SK-N-SH (cell line): ENCODE measurements around the gene PCDHGA4. TPM values are rescaled to one million over a fixed set of nuclear protein-coding genes. Genes with fewer than 3 reads are reported as not detected.

Experiments used
- CTCF ChIA-PET: fragments of 300-600, 350-600 bp; formaldehyde crosslinking; extraction: SDS; loops from one replicate; lab custom pipeline; 2021; lab: Yijun Ruan, JAX
- POLR2A ChIA-PET: fragments of 350-600 bp; sonication (Branson Sonifier 250); formaldehyde crosslinking; extraction: SDS; loops from one replicate; lab custom pipeline; 2020; ENCODE audit warnings: antibody characterized with exemption, inconsistent platforms; lab: Yijun Ruan, JAX
- DNase-seq: peaks from one replicate; pipeline ENCODE4 v3.0.0; 2012
- H2AFZ ChIP-seq: fragments of 200-600 bp; sonication (generic); 2 replicates; pipeline ENCODE4 v1.8.1; 2016; ENCODE audit warnings: antibody characterized with exemption, mild to moderate bottlenecking, low read depth
- H3F3A ChIP-seq: fragments of 200-600 bp; sonication (generic); replicated peaks from 2 replicates; pipeline ENCODE3; 2016; ENCODE audit warnings: antibody characterized with exemption, mild to moderate bottlenecking; ENCODE audit not compliant: insufficient read depth
- H3K27ac ChIP-seq, 2 experiments: fragments of 200-500 bp in 1 of 2; fragments of 200-600 bp in 1 of 2; sonication (Bioruptor generic) in 1 of 2; sonication (generic), shearing (Covaris generic) in 1 of 2; 2 replicates each; pipeline versions ENCODE4 v1.5.1 to v1.6.1; 2014 to 2016; ENCODE audit warnings: low read depth in 2 of 2, inconsistent platforms in 1 of 2, low read length in 1 of 2, mild to moderate bottlenecking in 1 of 2, mixed read lengths in 1 of 2
- H3K27me3 ChIP-seq: fragments of 200-600 bp; sonication (generic), shearing (Covaris generic); 2 replicates; pipeline ENCODE4 v1.6.1; 2016; ENCODE audit warnings: mixed run types; ENCODE audit not compliant: insufficient read depth
- H3K36me3 ChIP-seq, 2 experiments: fragments of 200-500 bp in 1 of 2; fragments of 200-600 bp in 1 of 2; sonication (Bioruptor generic) in 1 of 2; sonication (generic) in 1 of 2; replicated peaks in 1 of 2; 2 replicates each; pipeline versions ENCODE3 to v1.5.1; 2014 to 2016; ENCODE audit warnings: low read length in 1 of 2, mild to moderate bottlenecking in 1 of 2; ENCODE audit not compliant: insufficient read depth in 2 of 2, control insufficient read depth in 1 of 2
- H3K4me1 ChIP-seq, 2 experiments: fragments of 200-500 bp in 1 of 2; fragments of 200-600 bp in 1 of 2; sonication (Bioruptor generic) in 1 of 2; sonication (generic), shearing (Covaris generic) in 1 of 2; 2 replicates each; pipeline versions ENCODE4 v1.5.1 to v1.6.1; 2014 to 2016; ENCODE audit warnings: low read depth in 1 of 2, low read length in 1 of 2, mixed run types in 1 of 2; ENCODE audit not compliant: insufficient read depth in 2 of 2, control insufficient read depth in 1 of 2
- H3K4me2 ChIP-seq: fragments of 200-600 bp; sonication (generic), shearing (Covaris generic); 2 replicates; pipeline ENCODE4 v1.6.1; 2017; ENCODE audit warnings: mixed run types
- H3K4me3 ChIP-seq, 2 experiments: fragments of 200-500 bp in 1 of 2; fragments of 200-600 bp in 1 of 2; sonication (Bioruptor generic) in 1 of 2; sonication (generic), shearing (Covaris generic) in 1 of 2; 2 replicates each; pipeline versions ENCODE4 v1.5.1 to v1.8.1; 2014 to 2016; ENCODE audit warnings: low read depth in 2 of 2, inconsistent platforms in 1 of 2, low read length in 1 of 2, mild to moderate bottlenecking in 1 of 2, mixed read lengths in 1 of 2, moderate library complexity in 1 of 2
- H3K79me2 ChIP-seq: fragments of 200-600 bp; sonication (generic); 2 replicates; pipeline ENCODE4 v1.8.1; 2017; ENCODE audit warnings: mild to moderate bottlenecking; ENCODE audit not compliant: insufficient read depth
- H3K9ac ChIP-seq: fragments of 200-600 bp; sonication (generic); 2 replicates; pipeline ENCODE4 v1.6.1; 2017; ENCODE audit warnings: mixed run types
- H3K9me2 ChIP-seq: fragments of 200-600 bp; sonication (generic); 2 replicates; pipeline ENCODE4 v1.6.1; 2017; ENCODE audit warnings: mixed run types
- H3K9me3 ChIP-seq: fragments of 200-600 bp; sonication (generic); 2 replicates; pipeline ENCODE4 v1.6.1; 2017; ENCODE audit warnings: mixed run types, mild to moderate bottlenecking, moderate library complexity
- H4K20me1 ChIP-seq: fragments of 200-600 bp; sonication (generic); 2 replicates; pipeline ENCODE4 v1.6.1; 2017; ENCODE audit warnings: mild to moderate bottlenecking, mixed run types; ENCODE audit not compliant: insufficient read depth
- GABPA ChIP-seq: IDR thresholded peaks from 2 replicates; pipeline ENCODE4 v1.4.0; 2012; ENCODE audit warnings: low read depth, mild to moderate bottlenecking
- GATA2 ChIP-seq: sonication (generic); formaldehyde crosslinking; IDR thresholded peaks from 2 replicates; pipeline ENCODE4 v1.5.0; 2020; ENCODE audit warnings: mild to moderate bottlenecking, missing genetic modification reagents
- MEF2A ChIP-seq: IDR thresholded peaks from 2 replicates; pipeline ENCODE4 v1.4.0; 2012; ENCODE audit warnings: low read depth, borderline replicate concordance
- NFIC ChIP-seq: IDR thresholded peaks from 2 replicates; pipeline ENCODE4 v1.4.0; 2012; ENCODE audit warnings: borderline replicate concordance
- RFX5 ChIP-seq: IDR thresholded peaks from 2 replicates; pipeline ENCODE4 v1.6.1; 2012; ENCODE audit warnings: mild to moderate bottlenecking, improper control_type of control experiment, low read length
- TAF1 ChIP-seq: IDR thresholded peaks from 2 replicates; pipeline ENCODE4 v1.6.1; 2012; ENCODE audit warnings: low read depth, mild to moderate bottlenecking, low read length, moderate library complexity, borderline replicate concordance
- TCF12 ChIP-seq: IDR thresholded peaks from 2 replicates; pipeline ENCODE4 v1.4.0; 2012
- TEAD4 ChIP-seq: IDR thresholded peaks from 2 replicates; pipeline ENCODE4 v1.4.0; 2012; ENCODE audit warnings: mild to moderate bottlenecking, borderline replicate concordance; ENCODE audit not compliant: insufficient read depth
- WGBS: methylation state at CpG from one replicate; pipeline ENCODE4 v1.1.6; 2017; ENCODE audit warnings: low lambda C conversion rate; 5-methylcytosine and 5-hydroxymethylcytosine counted together
- polyA plus RNA-seq, 3 experiments: library from polyadenylated mRNA; depleted of rRNA; stranded (reverse); fragments of >200 nt; gene quantifications; 2 replicates each; pipeline ENCODE4 v1.2.3, GENCODE V29; 2012
- TF ChIP-seq, protein P1 (sequence below): fragments of 150-350 bp; IDR thresholded peaks from 2 replicates; pipeline ENCODE4 v1.6.1; 2017; ENCODE audit warnings: antibody characterized with exemption, low read length, low read depth, borderline replicate concordance
- TF ChIP-seq, protein P2 (sequence below): IDR thresholded peaks from 2 replicates; pipeline ENCODE4 v1.4.0; 2012; ENCODE audit warnings: low read depth
- TF ChIP-seq, protein P3 (sequence below): IDR thresholded peaks from 2 replicates; pipeline ENCODE4 v1.4.0; 2012; ENCODE audit warnings: low read depth, borderline replicate concordance
- TF ChIP-seq, protein P4 (sequence below): IDR thresholded peaks from 2 replicates; pipeline ENCODE4 v1.4.0; 2012; ENCODE audit warnings: low read depth, borderline replicate concordance
- TF ChIP-seq, protein P5 (sequence below): fragments of 150-350 bp; IDR thresholded peaks from 2 replicates; pipeline ENCODE4 v1.6.1; 2016; ENCODE audit warnings: mild to moderate bottlenecking, low read depth, low read length

The PCDHGA4 gene
- polyA plus RNA-seq, 1 of the 3 experiments (the other 2 are of a cell fraction), result 2.2 TPM

DNA sequence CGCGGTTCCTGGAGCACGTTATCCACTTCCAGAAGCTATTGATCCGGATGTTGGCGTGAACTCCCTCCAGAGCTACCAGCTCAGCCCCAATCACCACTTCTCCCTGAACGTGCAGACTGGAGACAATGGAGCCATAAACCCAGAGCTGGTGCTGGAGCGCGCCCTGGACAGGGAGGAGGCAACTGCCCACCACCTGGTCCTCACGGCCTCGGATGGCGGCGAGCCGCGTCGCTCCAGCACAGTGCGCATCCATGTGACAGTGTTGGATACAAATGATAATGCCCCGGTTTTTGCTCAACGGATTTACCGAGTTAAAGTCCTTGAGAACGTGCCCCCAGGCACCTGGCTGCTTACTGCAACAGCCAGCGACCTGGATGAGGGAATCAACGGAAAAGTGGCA is 48.6 kb downstream of the PCDHGA4 start:
- H2AFZ ChIP-seq, result no peak overlapping the region
- ChIA-PET CTCF (no interaction called here), POLR2A (no interaction called here)
- no peaks in the 10 kb centered on the region for H4K20me1 ChIP-seq
- H3K9me2 ChIP-seq, result no peaks in the 10 kb centered on the region
- no peaks in the 10 kb centered on the region for H3K27me3 ChIP-seq
- no peak overlapping the region for H3K4me2 ChIP-seq
- WGBS, result 79% methylated on average over 22 of the region's 22 CpGs
- no peaks in the 10 kb centered on the region for H3K4me1 ChIP-seq
- peaks cover 0 to 9% of the 10 kb centered on the region in 2 experiments for H3K36me3 ChIP-seq
- H3F3A ChIP-seq, result no peaks in the 10 kb centered on the region
- H3K27ac ChIP-seq, result no peak overlapping the region
- H3K79me2 ChIP-seq, result no peaks in the 10 kb centered on the region
- H3K9ac ChIP-seq, result no peak overlapping the region
- TF ChIP-seq TEAD4 (no peak), NFIC (no peak), TCF12 (no peak), TAF1 (no peak), RFX5 (no peak), GABPA (no peak), GATA2 (CRISPR knock-in tag) (no peak), MEF2A (no peak)
- TF ChIP-seq, protein P1, sequence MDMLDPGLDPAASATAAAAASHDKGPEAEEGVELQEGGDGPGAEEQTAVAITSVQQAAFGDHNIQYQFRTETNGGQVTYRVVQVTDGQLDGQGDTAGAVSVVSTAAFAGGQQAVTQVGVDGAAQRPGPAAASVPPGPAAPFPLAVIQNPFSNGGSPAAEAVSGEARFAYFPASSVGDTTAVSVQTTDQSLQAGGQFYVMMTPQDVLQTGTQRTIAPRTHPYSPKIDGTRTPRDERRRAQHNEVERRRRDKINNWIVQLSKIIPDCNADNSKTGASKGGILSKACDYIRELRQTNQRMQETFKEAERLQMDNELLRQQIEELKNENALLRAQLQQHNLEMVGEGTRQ, result no peak
- TF ChIP-seq, protein P2, sequence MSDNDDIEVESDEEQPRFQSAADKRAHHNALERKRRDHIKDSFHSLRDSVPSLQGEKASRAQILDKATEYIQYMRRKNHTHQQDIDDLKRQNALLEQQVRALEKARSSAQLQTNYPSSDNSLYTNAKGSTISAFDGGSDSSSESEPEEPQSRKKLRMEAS, result no peak
- TF ChIP-seq, protein P3, sequence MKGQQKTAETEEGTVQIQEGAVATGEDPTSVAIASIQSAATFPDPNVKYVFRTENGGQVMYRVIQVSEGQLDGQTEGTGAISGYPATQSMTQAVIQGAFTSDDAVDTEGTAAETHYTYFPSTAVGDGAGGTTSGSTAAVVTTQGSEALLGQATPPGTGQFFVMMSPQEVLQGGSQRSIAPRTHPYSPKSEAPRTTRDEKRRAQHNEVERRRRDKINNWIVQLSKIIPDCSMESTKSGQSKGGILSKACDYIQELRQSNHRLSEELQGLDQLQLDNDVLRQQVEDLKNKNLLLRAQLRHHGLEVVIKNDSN, result no peak
- TF ChIP-seq, protein P4, sequence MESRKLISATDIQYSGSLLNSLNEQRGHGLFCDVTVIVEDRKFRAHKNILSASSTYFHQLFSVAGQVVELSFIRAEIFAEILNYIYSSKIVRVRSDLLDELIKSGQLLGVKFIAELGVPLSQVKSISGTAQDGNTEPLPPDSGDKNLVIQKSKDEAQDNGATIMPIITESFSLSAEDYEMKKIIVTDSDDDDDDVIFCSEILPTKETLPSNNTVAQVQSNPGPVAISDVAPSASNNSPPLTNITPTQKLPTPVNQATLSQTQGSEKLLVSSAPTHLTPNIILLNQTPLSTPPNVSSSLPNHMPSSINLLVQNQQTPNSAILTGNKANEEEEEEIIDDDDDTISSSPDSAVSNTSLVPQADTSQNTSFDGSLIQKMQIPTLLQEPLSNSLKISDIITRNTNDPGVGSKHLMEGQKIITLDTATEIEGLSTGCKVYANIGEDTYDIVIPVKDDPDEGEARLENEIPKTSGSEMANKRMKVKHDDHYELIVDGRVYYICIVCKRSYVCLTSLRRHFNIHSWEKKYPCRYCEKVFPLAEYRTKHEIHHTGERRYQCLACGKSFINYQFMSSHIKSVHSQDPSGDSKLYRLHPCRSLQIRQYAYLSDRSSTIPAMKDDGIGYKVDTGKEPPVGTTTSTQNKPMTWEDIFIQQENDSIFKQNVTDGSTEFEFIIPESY, result no peak
- TF ChIP-seq, protein P5, sequence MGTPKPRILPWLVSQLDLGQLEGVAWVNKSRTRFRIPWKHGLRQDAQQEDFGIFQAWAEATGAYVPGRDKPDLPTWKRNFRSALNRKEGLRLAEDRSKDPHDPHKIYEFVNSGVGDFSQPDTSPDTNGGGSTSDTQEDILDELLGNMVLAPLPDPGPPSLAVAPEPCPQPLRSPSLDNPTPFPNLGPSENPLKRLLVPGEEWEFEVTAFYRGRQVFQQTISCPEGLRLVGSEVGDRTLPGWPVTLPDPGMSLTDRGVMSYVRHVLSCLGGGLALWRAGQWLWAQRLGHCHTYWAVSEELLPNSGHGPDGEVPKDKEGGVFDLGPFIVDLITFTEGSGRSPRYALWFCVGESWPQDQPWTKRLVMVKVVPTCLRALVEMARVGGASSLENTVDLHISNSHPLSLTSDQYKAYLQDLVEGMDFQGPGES, result no peak
- no peak overlapping the region; a peak in 1 of 4 replicates for H3K4me3 ChIP-seq
- peaks cover 7% of the 10 kb centered on the region for H3K9me3 ChIP-seq
- no peak for DNase-seq

Other genes starting within 250 kb of the PCDHGA4 start
- gene PCDHB4, start 233.2 kb upstream of the PCDHGA4 start, polyA plus RNA-seq (2012; rRNA removed), result 0.36 and 0.51 TPM in 2 replicates
- gene PCDHB5, start 219.8 kb upstream of the PCDHGA4 start, polyA plus RNA-seq (2012; rRNA removed), result 0.08 and 0.10 TPM in 2 replicates
- gene PCDHB6, start 205.0 kb upstream of the PCDHGA4 start, polyA plus RNA-seq (2012; rRNA removed), result 3.9 and 5.0 TPM in 2 replicates
- 1.5 and 1.7 TPM in 2 replicates for gene PCDHB7, start 182.4 kb upstream of the PCDHGA4 start, polyA plus RNA-seq (2012; rRNA removed)
- 3.0 and 3.4 TPM in 2 replicates for gene PCDHB8, start 177.2 kb upstream of the PCDHGA4 start, polyA plus RNA-seq (2012; rRNA removed)
- 2.3 and 2.7 TPM in 2 replicates for gene PCDHB16, start 172.6 kb upstream of the PCDHGA4 start, polyA plus RNA-seq (2012; rRNA removed)
- 1.4 and 2.4 TPM in 2 replicates for gene PCDHB9, start 167.9 kb upstream of the PCDHGA4 start, polyA plus RNA-seq (2012; rRNA removed)
- gene PCDHB10, start 162.7 kb upstream of the PCDHGA4 start, polyA plus RNA-seq (2012; rRNA removed), result 1.4 and 1.5 TPM in 2 replicates
- 0.41 and 0.61 TPM in 2 replicates for gene PCDHB11, start 155.4 kb upstream of the PCDHGA4 start, polyA plus RNA-seq (2012; rRNA removed)
- gene PCDHB12, start 146.3 kb upstream of the PCDHGA4 start, polyA plus RNA-seq (2012; rRNA removed), result 1.9 and 2.0 TPM in 2 replicates
- gene PCDHB13, start 141.1 kb upstream of the PCDHGA4 start, polyA plus RNA-seq (2012; rRNA removed), result 0.85 and 0.88 TPM in 2 replicates
- gene PCDHB14, start 131.7 kb upstream of the PCDHGA4 start, polyA plus RNA-seq (2012; rRNA removed), result 9.7 and 10.6 TPM in 2 replicates
- 0.99 and 1.3 TPM in 2 replicates for gene PCDHB15, start 109.6 kb upstream of the PCDHGA4 start, polyA plus RNA-seq (2012; rRNA removed)
- not detected in 2 replicates for gene SLC25A2, start 51.0 kb upstream of the PCDHGA4 start, polyA plus RNA-seq (2012; rRNA removed)
- 30.6 and 38.7 TPM in 2 replicates for gene TAF7, start 34.2 kb upstream of the PCDHGA4 start, polyA plus RNA-seq (2012; rRNA removed)
- gene PCDHGA1, start 24.5 kb upstream of the PCDHGA4 start, polyA plus RNA-seq (2012; rRNA removed), result 1.2 and 1.6 TPM in 2 replicates
- 1.4 and 1.5 TPM in 2 replicates for gene PCDHGA2, start 16.3 kb upstream of the PCDHGA4 start, polyA plus RNA-seq (2012; rRNA removed)
- 0.33 and 0.45 TPM in 2 replicates for gene PCDHGA3, start 11.2 kb upstream of the PCDHGA4 start, polyA plus RNA-seq (2012; rRNA removed)
- gene PCDHGB1, start 4.9 kb upstream of the PCDHGA4 start, polyA plus RNA-seq (2012; rRNA removed), result 0.63 and 0.77 TPM in 2 replicates
- gene PCDHGB2, start 5.0 kb downstream of the PCDHGA4 start, polyA plus RNA-seq (2012; rRNA removed), result 3.7 and 4.5 TPM in 2 replicates
- 0.57 and 0.71 TPM in 2 replicates for gene PCDHGA5, start 9.1 kb downstream of the PCDHGA4 start, polyA plus RNA-seq (2012; rRNA removed)
- 0.53 and 0.63 TPM in 2 replicates for gene PCDHGB3, start 15.2 kb downstream of the PCDHGA4 start, polyA plus RNA-seq (2012; rRNA removed)
- gene PCDHGA6, start 18.9 kb downstream of the PCDHGA4 start, polyA plus RNA-seq (2012; rRNA removed), result 1.4 TPM in 2 replicates
- 3.4 and 7.8 TPM in 2 replicates for gene PCDHGA7, start 27.7 kb downstream of the PCDHGA4 start, polyA plus RNA-seq (2012; rRNA removed)
- 0.37 and 0.64 TPM in 2 replicates for gene PCDHGB4, start 32.7 kb downstream of the PCDHGA4 start, polyA plus RNA-seq (2012; rRNA removed)
- 0.06 and 0.12 TPM in 2 replicates for gene PCDHGA8, start 37.6 kb downstream of the PCDHGA4 start, polyA plus RNA-seq (2012; rRNA removed)
- 0.08 and 0.15 TPM in 2 replicates for gene PCDHGB5, start 42.9 kb downstream of the PCDHGA4 start, polyA plus RNA-seq (2012; rRNA removed)
- gene PCDHGA9, start 47.8 kb downstream of the PCDHGA4 start, polyA plus RNA-seq (2012; rRNA removed), result 0.13 and 0.16 TPM in 2 replicates
- gene PCDHGB6, start 53.0 kb downstream of the PCDHGA4 start, polyA plus RNA-seq (2012; rRNA removed), result 0.13 and 0.18 TPM in 2 replicates
- gene PCDHGA10, start 58.0 kb downstream of the PCDHGA4 start, polyA plus RNA-seq (2012; rRNA removed), result 1.6 and 2.0 TPM in 2 replicates
- gene PCDHGB7, start 62.7 kb downstream of the PCDHGA4 start, polyA plus RNA-seq (2012; rRNA removed), result 14.2 and 19.1 TPM in 2 replicates
- gene PCDHGA11, start 66.0 kb downstream of the PCDHGA4 start, polyA plus RNA-seq (2012; rRNA removed), result 0.18 and 0.23 TPM in 2 replicates
- gene PCDHGA12, start 75.5 kb downstream of the PCDHGA4 start, polyA plus RNA-seq (2012; rRNA removed), result 0.03 and 0.05 TPM in 2 replicates
- gene PCDHGC3, start 120.9 kb downstream of the PCDHGA4 start, polyA plus RNA-seq (2012; rRNA removed), result 55.8 and 97.0 TPM in 2 replicates
- gene PCDHGC4, start 130.0 kb downstream of the PCDHGA4 start, polyA plus RNA-seq (2012; rRNA removed), result 0.53 and 0.78 TPM in 2 replicates
- gene PCDHGC5, start 134.1 kb downstream of the PCDHGA4 start, polyA plus RNA-seq (2012; rRNA removed), result 1.9 and 2.0 TPM in 2 replicates